Hepatocyte (in vitro differentiated cells): ENCODE data around the gene PPP3CA. TPM values are rescaled to one million over a fixed set of nuclear protein-coding genes. Genes with fewer than 3 reads are reported as not detected.

ENCODE experiments used
- DNase-seq: peaks from one replicate; pipeline ENCODE4 v3.0.0-alpha.2; 2016; ENCODE audit warnings: low spot score
- H2AFZ ChIP-seq: fragments of 200-600 bp; sonication (generic); 2 replicates; pipeline ENCODE4 v1.6.0; 2016; ENCODE audit warnings: antibody characterized with exemption, mild to moderate bottlenecking
- H3K27ac ChIP-seq: fragments of 200-600 bp; sonication (generic); 2 replicates; pipeline ENCODE4 v1.5.1; 2016; ENCODE audit warnings: mild to moderate bottlenecking
- H3K27me3 ChIP-seq: fragments of 200-600 bp; sonication (generic); 2 replicates; pipeline ENCODE4 v1.6.1; 2016
- H3K36me3 ChIP-seq: fragments of 200-600 bp; sonication (generic); replicated peaks from 2 replicates; pipeline ENCODE4 v1.5.1; 2016; ENCODE audit warnings: low read depth; ENCODE audit not compliant: insufficient read depth
- H3K4me1 ChIP-seq: fragments of 200-600 bp; sonication (generic); 2 replicates; pipeline ENCODE4 v1.5.1; 2016; ENCODE audit warnings: mild to moderate bottlenecking, moderate library complexity; ENCODE audit not compliant: insufficient read depth
- H3K4me2 ChIP-seq: fragments of 200-600 bp; sonication (generic); 2 replicates; pipeline ENCODE4 v1.6.0; 2016
- H3K4me3 ChIP-seq: fragments of 200-600 bp; sonication (generic); 2 replicates; pipeline ENCODE4 v1.5.1; 2016; ENCODE audit warnings: mild to moderate bottlenecking
- H3K79me2 ChIP-seq: fragments of 200-600 bp; sonication (generic); 2 replicates; pipeline ENCODE4 v1.6.0; 2017; ENCODE audit warnings: mild to moderate bottlenecking
- H3K9me2 ChIP-seq: fragments of 200-600 bp; sonication (generic); replicated peaks from 2 replicates; pipeline ENCODE4 v1.6.0; 2017; ENCODE audit warnings: mild to moderate bottlenecking; ENCODE audit not compliant: insufficient read depth
- H3K9me3 ChIP-seq: fragments of 200-600 bp; sonication (generic); 2 replicates; pipeline ENCODE4 v1.5.1; 2016; ENCODE audit warnings: low read depth, mild to moderate bottlenecking
- H4K20me1 ChIP-seq: fragments of 200-600 bp; sonication (generic); 2 replicates; pipeline ENCODE4 v1.6.0; 2016; ENCODE audit warnings: mild to moderate bottlenecking; ENCODE audit not compliant: insufficient read depth, poor library complexity, severe bottlenecking
- CTCF ChIP-seq: fragments of 200-600 bp; sonication (generic); IDR thresholded peaks from 2 replicates; pipeline ENCODE4 v1.5.1; 2016; ENCODE audit warnings: antibody characterized with exemption, mild to moderate bottlenecking; ENCODE audit not compliant: poor library complexity
- EZH2 ChIP-seq: fragments of 200-600 bp; sonication (generic); IDR thresholded peaks from 2 replicates; pipeline ENCODE4 v1.6.1; 2016; ENCODE audit warnings: antibody characterized with exemption, mild to moderate bottlenecking, borderline replicate concordance
- EZH2phosphoT487 ChIP-seq: fragments of 200-600 bp; sonication (generic); IDR thresholded peaks from one replicate; pipeline ENCODE4 v1.6.1; 2018; ENCODE audit warnings: antibody characterized with exemption, mild to moderate bottlenecking, low read depth, moderate library complexity; ENCODE audit not compliant: unreplicated experiment, severe bottlenecking
- WGBS: methylation state at CpG from one replicate; pipeline ENCODE4 v1.1.6; 2016; ENCODE audit warnings: low lambda C conversion rate; ENCODE audit errors: missing lambda C conversion rate; 5-methylcytosine and 5-hydroxymethylcytosine counted together
- polyA plus RNA-seq: library from polyadenylated mRNA; unstranded; fragments of >200 nt; fragmentation: Nextera tagmentation; extraction: Ambion mirVana; gene quantifications from 2 replicates; pipeline ENCODE4 v1.2.1, GENCODE V29; 2016
- total RNA-seq: library from RNA; depleted of rRNA; stranded (reverse); fragments of >200 nt; gene quantifications from 2 replicates; pipeline ENCODE4 v1.2.3, GENCODE V29; 2014

The PPP3CA gene
- total and polyA plus RNA-seq, 2 experiments from 2014 or later: 12.9 to 49.5 TPM

GRCh38 chr4:101218894-101219293 is 128.4 kb downstream of the PPP3CA start:
- H3K9me2 ChIP-seq: no peaks in the 10 kb centered on the region
- 63% methylated on average over 1 of the region's 1 CpG for WGBS
- no peaks in the 10 kb centered on the region for H3K9me3 ChIP-seq
- TF ChIP-seq CTCF (no peak), EZH2 (no peak), EZH2phosphoT487 (no peak)
- peaks cover 22% of the 10 kb centered on the region for H4K20me1 ChIP-seq
- H3K27ac ChIP-seq: no peak overlapping the region
- H3K4me2 ChIP-seq: no peak overlapping the region
- H3K27me3 ChIP-seq: no peaks in the 10 kb centered on the region
- H3K4me1 ChIP-seq: no peaks in the 10 kb centered on the region
- H3K4me3 ChIP-seq: no peak overlapping the region
- no peaks in the 10 kb centered on the region for H3K36me3 ChIP-seq
- H2AFZ ChIP-seq: no peak overlapping the region
- no peak for DNase-seq
- H3K79me2 ChIP-seq: peaks cover 93% of the 10 kb centered on the region

GRCh38 chr4:101218346-101218745 is 129.0 kb downstream of the PPP3CA start:
- Histone ChIP-seq H3K27me3 (no peaks in the 10 kb centered on the region), H3K9me3 (no peaks in the 10 kb centered on the region), H3K4me3 (no peak overlapping the region), H3K4me2 (no peak overlapping the region), H3K79me2 (peaks cover 93% of the 10 kb centered on the region), H3K36me3 (no peaks in the 10 kb centered on the region), H3K9me2 (no peaks in the 10 kb centered on the region), H4K20me1 (peaks cover 19% of the 10 kb centered on the region), H3K4me1 (no peaks in the 10 kb centered on the region), H3K27ac (no peak overlapping the region), H2AFZ (no peak overlapping the region)
- 92% methylated on average over 3 of the region's 3 CpGs for WGBS
- DNase-seq: no peak
- TF ChIP-seq EZH2 (no peak), CTCF (no peak), EZH2phosphoT487 (no peak)

- 90% methylated on average over 7 of the region's 7 CpGs for whole genome bisulfite sequencing
- no peaks in the 10 kb centered on the region for H3K36me3 ChIP-seq
- H3K27me3 ChIP-seq: no peaks in the 10 kb centered on the region
- peaks cover 14% of the 10 kb centered on the region for H4K20me1 ChIP-seq
- H3K9me3 ChIP-seq: no peaks in the 10 kb centered on the region
- TF ChIP-seq EZH2: no peak
- TF ChIP-seq CTCF: no peak
- TF ChIP-seq EZH2phosphoT487: no peak
- H3K9me2 ChIP-seq: no peaks in the 10 kb centered on the region
- H3K4me2 ChIP-seq: no peak overlapping the region
- H3K79me2 ChIP-seq: peaks cover 93% of the 10 kb centered on the region
- H3K27ac ChIP-seq: no peak overlapping the region
- no peak overlapping the region for H2AFZ ChIP-seq
- no peaks in the 10 kb centered on the region for H3K4me1 ChIP-seq
- no peak for DNase-seq
- no peak overlapping the region for H3K4me3 ChIP-seq
Observed at GRCh38 chr4:101217353-101218031, 129.8 kb downstream of the PPP3CA start.

- DNase-seq: no peak
- Histone ChIP-seq H3K4me3 (no peak overlapping the region), H3K27me3 (no peaks in the 10 kb centered on the region), H3K4me1 (peaks cover 11% of the 10 kb centered on the region), H3K27ac (no peak overlapping the region), H3K4me2 (no peak overlapping the region), H3K79me2 (peaks cover 92% of the 10 kb centered on the region), H4K20me1 (peaks cover 19% of the 10 kb centered on the region), H3K36me3 (no peaks in the 10 kb centered on the region), H3K9me3 (no peaks in the 10 kb centered on the region), H3K9me2 (no peaks in the 10 kb centered on the region), H2AFZ (no peak overlapping the region)
- TF ChIP-seq EZH2phosphoT487 (no peak), CTCF (no peak), EZH2 (no peak)
Observed at GRCh38 chr4:101211146-101211553, 136.2 kb downstream of the PPP3CA start.
